Right lobe of liver (tissue), 6 donors: ENCODE data around the gene SLC39A10. TPM values are rescaled to one million over a fixed set of nuclear protein-coding genes. Genes with fewer than 3 reads are reported as not detected.

Source experiments
- ATAC-seq, 4 donors: fragments of 200-7000 bp; cut with Tn5 transposase; one replicate each; pipeline ENCODE4 v1.9.1; 2020; ENCODE audit warnings: mild to moderate bottlenecking in 4 of 4, moderate library complexity in 4 of 4
- DNase-seq, 3 donors: peaks; one replicate each; pipeline ENCODE4 v3.0.0-alpha.2; 2020
- H3K27ac ChIP-seq, 3 donors: fragments of 200-600 bp; one replicate each; pipeline ENCODE4 v1.8.0; 2022
- H3K27me3 ChIP-seq, 2 donors: fragments of 200-600 bp; one replicate each; pipeline ENCODE4 v1.8.0; 2022
- H3K36me3 ChIP-seq, 4 donors: fragments of 200-600 bp; sonication (generic) in 1 of 4; one replicate each; pipeline versions ENCODE4 v1.5.1 to v1.8.0; 2017 to 2022; ENCODE audit warnings: control low read depth in 1 of 4
- H3K4me1 ChIP-seq, 4 donors: fragments of 200-600 bp; sonication (generic) in 1 of 4; one replicate each; pipeline versions ENCODE4 v1.5.1 to v1.8.0; 2017 to 2022; ENCODE audit warnings: control low read depth in 1 of 4
- H3K4me3 ChIP-seq, 3 donors: fragments of 200-600 bp; one replicate each; pipeline ENCODE4 v1.8.0; 2022
- H3K9me3 ChIP-seq, 4 donors: fragments of 200-600 bp; sonication (generic) in 1 of 4; one replicate each; pipeline versions ENCODE4 v1.5.1 to v1.8.0; 2017 to 2022; ENCODE audit warnings: control low read depth in 1 of 4
- CTCF ChIP-seq, 4 donors: fragments of 200-600 bp in 3 of 4; fragments of 450-650 bp in 1 of 4; IDR thresholded peaks; one replicate each; pipeline versions ENCODE4 v1.5.1 to v1.8.0; 2016 to 2022; ENCODE audit warnings: antibody characterized with exemption in 4 of 4, mild to moderate bottlenecking in 2 of 4
- POLR2A ChIP-seq: fragments of 450-650 bp; IDR thresholded peaks from one replicate; pipeline ENCODE4 v1.6.1; 2017; ENCODE audit warnings: antibody characterized with exemption, mild to moderate bottlenecking
- WGBS: methylation state at CpG from one replicate; pipeline ENCODE4 v1.1.6; 2018; ENCODE audit warnings: low coverage, low lambda C conversion rate; ENCODE audit not compliant: insufficient coverage; ENCODE audit errors: missing lambda C conversion rate; 5-methylcytosine and 5-hydroxymethylcytosine counted together
- intact Hi-C, 2 donors: fragments of 100-400 bp; cut with DNase I; formaldehyde crosslinking; loops; one replicate each; pipeline versions ENCODE4 v1.11.2 to v1.14.1; 2022
- total RNA-seq, 6 experiments: library from RNA; depleted of rRNA in 2 of 6; stranded (reverse); fragments of >200 nt in 2 of 6; fragmentation: NEBNext Ultra II Directional in 3 of 6; extraction: Animal tissue kit (Norgen Biotek cat#: 25700) in 3 of 6; gene quantifications; one replicate each; pipeline versions ENCODE4 v1.1.0 to v1.2.4, GENCODE V29; 2016 to 2023
- donor health status: DM: no; HTN: yes; CAD: no.
- donor health status: DM: no; HTN: no; CAD: no.
- donor health status: DM: no; HTN: no; CAD: no.
- donor health status: DM: no; HTN: yes; CAD: no.
- donor health status: DM: no; HTN: yes; CAD: no.

Gene SLC39A10
- total RNA-seq, 6 experiments from 2014 or later, result 3.5 to 5.2 (median 4.6) TPM

- Histone ChIP-seq H3K27me3 (no peaks in the 10 kb centered on the region), H3K36me3 (no peaks in the 10 kb centered on the region), H3K9me3 (no peaks in the 10 kb centered on the region), H3K4me1 (no peaks in the 10 kb centered on the region), H3K4me3 (no peak overlapping the region), H3K27ac (no peak overlapping the region)
- no peak for TF ChIP-seq CTCF (IDR thresholded peaks at IDR 0.05)
- no peak for TF ChIP-seq POLR2A
- ATAC-seq (no peak), DNase-seq (no peak)
- intact Hi-C loops, result no loop called here
- WGBS, result 100% methylated on average over 1 of the region's 1 CpG
These were observed 65.0 kb downstream of the SLC39A10 start for GRCh38 chr2:195722075-195722474.

- no peaks in the 10 kb centered on the region for H3K4me1 ChIP-seq
- ATAC-seq (no peak), DNase-seq (no peak)
- H3K36me3 ChIP-seq, result no peaks in the 10 kb centered on the region
- H3K4me3 ChIP-seq, result no peak overlapping the region
- H3K9me3 ChIP-seq, result no peaks in the 10 kb centered on the region
- intact Hi-C loops, result no loop called here
- WGBS, result 87% methylated on average over 4 of the region's 4 CpGs
- H3K27me3 ChIP-seq, result no peaks in the 10 kb centered on the region
- TF ChIP-seq POLR2A (no peak), CTCF (IDR thresholded peaks at IDR 0.05) (no peak)
- no peak overlapping the region for H3K27ac ChIP-seq
These were observed 70.1 kb downstream of the SLC39A10 start for GRCh38 chr2:195727106-195727505.

- no peaks in the 10 kb centered on the region for H3K36me3 ChIP-seq
- TF ChIP-seq POLR2A, result no peak
- no peak for TF ChIP-seq CTCF (IDR thresholded peaks at IDR 0.05)
- 87% methylated on average over 3 of the region's 3 CpGs for WGBS
These were observed 73.9 kb downstream of the SLC39A10 start for GRCh38 chr2:195730912-195731311.

GRCh38 chr2:195732574-195732973 lies 75.5 kb downstream of the SLC39A10 start:
- H3K9me3 ChIP-seq, result no peaks in the 10 kb centered on the region
- H3K36me3 ChIP-seq, result no peaks in the 10 kb centered on the region
- no peaks in the 10 kb centered on the region for H3K4me1 ChIP-seq
- ATAC-seq, result no peak
- H3K27ac ChIP-seq, result no peak overlapping the region
- WGBS, result 100% methylated on average over 1 of the region's 1 CpG
- DNase-seq, result no peak
- intact Hi-C loops, result no loop called here
- H3K27me3 ChIP-seq, result no peaks in the 10 kb centered on the region
- TF ChIP-seq POLR2A (no peak), CTCF (IDR thresholded peaks at IDR 0.05) (no peak)
- no peak overlapping the region for H3K4me3 ChIP-seq

More at GRCh38 chr2:195730912-195731311, 73.9 kb downstream of the SLC39A10 start:
- no peaks in the 10 kb centered on the region for H3K27me3 ChIP-seq
- no peak overlapping the region for H3K27ac ChIP-seq
- ATAC-seq, result no peak
- no peak for DNase-seq
- intact Hi-C loops, result no loop called here
- no peaks in the 10 kb centered on the region for H3K9me3 ChIP-seq
- no peak overlapping the region for H3K4me3 ChIP-seq
- H3K4me1 ChIP-seq, result no peaks in the 10 kb centered on the region

GRCh38 chr2:195733831-195734230 lies 76.8 kb downstream of the SLC39A10 start:
- DNase-seq (no peak), ATAC-seq (no peak)
- no peaks in the 10 kb centered on the region for H3K9me3 ChIP-seq
- H3K27me3 ChIP-seq, result no peaks in the 10 kb centered on the region
- intact Hi-C loops, result no loop called here
- no peaks in the 10 kb centered on the region for H3K36me3 ChIP-seq
- H3K27ac ChIP-seq, result no peak overlapping the region
- TF ChIP-seq CTCF (IDR thresholded peaks at IDR 0.05) (no peak), POLR2A (no peak)
- H3K4me3 ChIP-seq, result no peak overlapping the region
- H3K4me1 ChIP-seq, result no peaks in the 10 kb centered on the region
